Measurements from ENCODE around the gene MEF2D.
A peak's percentile ranks its signal among the peaks of the same experiment; 100 is the strongest.

Gene MEF2D

GRCh38 chr1:156485984-156486383 is 14.6 kb downstream of the MEF2D start:
- TF ChIP-seq, protein P1, sequence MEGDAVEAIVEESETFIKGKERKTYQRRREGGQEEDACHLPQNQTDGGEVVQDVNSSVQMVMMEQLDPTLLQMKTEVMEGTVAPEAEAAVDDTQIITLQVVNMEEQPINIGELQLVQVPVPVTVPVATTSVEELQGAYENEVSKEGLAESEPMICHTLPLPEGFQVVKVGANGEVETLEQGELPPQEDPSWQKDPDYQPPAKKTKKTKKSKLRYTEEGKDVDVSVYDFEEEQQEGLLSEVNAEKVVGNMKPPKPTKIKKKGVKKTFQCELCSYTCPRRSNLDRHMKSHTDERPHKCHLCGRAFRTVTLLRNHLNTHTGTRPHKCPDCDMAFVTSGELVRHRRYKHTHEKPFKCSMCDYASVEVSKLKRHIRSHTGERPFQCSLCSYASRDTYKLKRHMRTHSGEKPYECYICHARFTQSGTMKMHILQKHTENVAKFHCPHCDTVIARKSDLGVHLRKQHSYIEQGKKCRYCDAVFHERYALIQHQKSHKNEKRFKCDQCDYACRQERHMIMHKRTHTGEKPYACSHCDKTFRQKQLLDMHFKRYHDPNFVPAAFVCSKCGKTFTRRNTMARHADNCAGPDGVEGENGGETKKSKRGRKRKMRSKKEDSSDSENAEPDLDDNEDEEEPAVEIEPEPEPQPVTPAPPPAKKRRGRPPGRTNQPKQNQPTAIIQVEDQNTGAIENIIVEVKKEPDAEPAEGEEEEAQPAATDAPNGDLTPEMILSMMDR (IDR thresholded peaks at IDR 0.05; ENCODE audit: low read length), result no peak
- no peak for TF ChIP-seq EZH2 (IDR thresholded peaks at IDR 0.05; ENCODE audit: borderline replicate concordance, low read length)
- no peaks in the 10 kb centered on the region for H3K27me3 ChIP-seq (ENCODE audit: insufficient read depth, low read length)
- peaks cover 76% of the 10 kb centered on the region for H3K4me1 ChIP-seq (ENCODE audit: insufficient read depth, low read length, severe bottlenecking)
- H2AFZ ChIP-seq (ENCODE audit: low read length), result no peak overlapping the region
- no peaks in the 10 kb centered on the region for H3F3A ChIP-seq (ENCODE audit: insufficient read depth, low read length)
- H3K27ac ChIP-seq (ENCODE audit: low read depth, low read length, poor library complexity, severe bottlenecking), result no peak overlapping the region
- no peak overlapping the region for H3K4me2 ChIP-seq (ENCODE audit: low read length)
- H3K9me2 ChIP-seq (ENCODE audit: low read depth, low read length), result no peaks in the 10 kb centered on the region
- H3K36me3 ChIP-seq (ENCODE audit: insufficient read depth, low read length), result peaks cover 39% of the 10 kb centered on the region
- H3K79me2 ChIP-seq (ENCODE audit: insufficient read depth, low read length), result peaks cover 60% of the 10 kb centered on the region
- H3K9me3 ChIP-seq (ENCODE audit: low read length), result no peaks in the 10 kb centered on the region
- H4K20me1 ChIP-seq (ENCODE audit: insufficient read depth, low read length), result no peaks in the 10 kb centered on the region
- no peak overlapping the region for H3K9ac ChIP-seq (ENCODE audit: low read length)
- no peak overlapping the region for H3K4me3 ChIP-seq (ENCODE audit: low read depth, low read length, poor library complexity, severe bottlenecking)

DNA sequence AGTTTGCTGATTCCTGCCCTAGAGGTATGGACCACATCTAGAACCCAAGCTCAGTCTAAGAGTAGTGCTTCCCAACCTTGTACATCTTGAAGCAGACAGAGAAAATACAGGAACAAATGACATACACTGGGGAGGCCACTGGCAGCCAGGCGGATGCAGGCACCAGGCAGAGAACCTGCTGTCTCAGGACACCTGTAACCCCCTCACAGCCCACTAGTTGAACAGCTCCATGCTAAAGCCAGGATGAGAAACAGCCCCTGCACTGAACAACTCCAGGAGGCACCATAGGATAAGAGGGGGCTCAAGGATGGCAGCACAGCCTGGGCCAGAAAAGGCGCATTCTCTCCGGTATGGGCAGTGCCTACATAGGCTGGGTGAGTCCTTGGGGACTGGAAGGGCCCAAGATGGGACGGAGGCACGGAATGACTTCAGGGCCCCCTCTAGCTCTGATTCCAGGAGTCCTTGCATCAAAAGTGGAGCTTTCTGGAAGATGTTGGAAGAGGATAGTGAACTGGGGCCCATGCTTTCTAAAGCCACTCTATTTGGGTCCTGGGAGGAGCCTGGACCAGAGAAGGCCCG is 16.0 kb downstream of the MEF2D start:
- peak overlapping the region; percentile 51 for H3K27ac ChIP-seq (ENCODE audit: low read depth, low read length, poor library complexity, severe bottlenecking)
- H3K27me3 ChIP-seq (ENCODE audit: insufficient read depth, low read length), result no peaks in the 10 kb centered on the region
- peaks cover 64% of the 10 kb centered on the region for H3K4me1 ChIP-seq (ENCODE audit: insufficient read depth, low read length, severe bottlenecking)
- H3K9ac ChIP-seq (ENCODE audit: low read length), result no peak overlapping the region
- TF ChIP-seq, protein P1 (IDR thresholded peaks at IDR 0.05; ENCODE audit: low read length), result no peak
- TF ChIP-seq EZH2 (IDR thresholded peaks at IDR 0.05; ENCODE audit: borderline replicate concordance, low read length), result no peak
- no peaks in the 10 kb centered on the region for H3F3A ChIP-seq (ENCODE audit: insufficient read depth, low read length)
- H2AFZ ChIP-seq (ENCODE audit: low read length), result no peak overlapping the region
- H3K79me2 ChIP-seq (ENCODE audit: insufficient read depth, low read length), result peaks cover 46% of the 10 kb centered on the region
- H3K4me2 ChIP-seq (ENCODE audit: low read length), result no peak overlapping the region
- peaks cover 51% of the 10 kb centered on the region for H3K36me3 ChIP-seq (ENCODE audit: insufficient read depth, low read length)
- no peaks in the 10 kb centered on the region for H4K20me1 ChIP-seq (ENCODE audit: insufficient read depth, low read length)
- H3K9me3 ChIP-seq (ENCODE audit: low read length), result no peaks in the 10 kb centered on the region
- H3K9me2 ChIP-seq (ENCODE audit: low read depth, low read length), result no peaks in the 10 kb centered on the region
- H3K4me3 ChIP-seq (ENCODE audit: low read depth, low read length, poor library complexity, severe bottlenecking), result no peak overlapping the region

GRCh38 chr1:156483397-156483796 is 17.2 kb downstream of the MEF2D start:
- H3K9me3 ChIP-seq (ENCODE audit: low read length), result no peaks in the 10 kb centered on the region
- no peak overlapping the region for H2AFZ ChIP-seq (ENCODE audit: low read length)
- no peak overlapping the region for H3K4me3 ChIP-seq (ENCODE audit: low read depth, low read length, poor library complexity, severe bottlenecking)
- no peak overlapping the region for H3K4me2 ChIP-seq (ENCODE audit: low read length)
- no peaks in the 10 kb centered on the region for H4K20me1 ChIP-seq (ENCODE audit: insufficient read depth, low read length)
- peak overlapping the region; percentile 51 for H3K27ac ChIP-seq (ENCODE audit: low read depth, low read length, poor library complexity, severe bottlenecking)
- TF ChIP-seq, protein P1 (IDR thresholded peaks at IDR 0.05; ENCODE audit: low read length), result no peak
- no peak for TF ChIP-seq EZH2 (IDR thresholded peaks at IDR 0.05; ENCODE audit: borderline replicate concordance, low read length)
- no peaks in the 10 kb centered on the region for H3K9me2 ChIP-seq (ENCODE audit: low read depth, low read length)
- no peaks in the 10 kb centered on the region for H3K27me3 ChIP-seq (ENCODE audit: insufficient read depth, low read length)
- peaks cover 63% of the 10 kb centered on the region for H3K36me3 ChIP-seq (ENCODE audit: insufficient read depth, low read length)
- peaks cover 52% of the 10 kb centered on the region for H3K4me1 ChIP-seq (ENCODE audit: insufficient read depth, low read length, severe bottlenecking)
- no peaks in the 10 kb centered on the region for H3F3A ChIP-seq (ENCODE audit: insufficient read depth, low read length)
- H3K79me2 ChIP-seq (ENCODE audit: insufficient read depth, low read length), result peaks cover 34% of the 10 kb centered on the region
- H3K9ac ChIP-seq (ENCODE audit: low read length), result no peak overlapping the region
